ENCODE data around the gene TAF4.

TAF4 gene

GRCh38 chr20:61940976-61941720, 124.5 kb downstream of the TAF4 start:
- Histone ChIP-seq H3K9ac (ENCODE audit: low read depth, low read length) (no peak overlapping the region), H3K36me3 (ENCODE audit: insufficient read depth, low read length) (no peaks in the 10 kb centered on the region), H3K4me1 (ENCODE audit: insufficient read depth, low read length) (no peaks in the 10 kb centered on the region), H3K9me3 (ENCODE audit: control insufficient read depth, insufficient read depth, low read length) (no peaks in the 10 kb centered on the region)

GRCh38 chr20:61940491-61940890, 125.2 kb downstream of the TAF4 start:
- Histone ChIP-seq H3K4me1 (ENCODE audit: insufficient read depth, low read length) (no peaks in the 10 kb centered on the region), H3K36me3 (ENCODE audit: insufficient read depth, low read length) (no peaks in the 10 kb centered on the region), H3K9ac (ENCODE audit: low read depth, low read length) (no peak overlapping the region), H3K9me3 (ENCODE audit: control insufficient read depth, insufficient read depth, low read length) (no peaks in the 10 kb centered on the region)

- no peak overlapping the region for H3K9ac ChIP-seq (ENCODE audit: low read depth, low read length)
- no peaks in the 10 kb centered on the region for H3K36me3 ChIP-seq (ENCODE audit: insufficient read depth, low read length)
- no peaks in the 10 kb centered on the region for H3K9me3 ChIP-seq (ENCODE audit: control insufficient read depth, insufficient read depth, low read length)
- H3K4me1 ChIP-seq (ENCODE audit: insufficient read depth, low read length), result no peaks in the 10 kb centered on the region
Observed at GRCh38 chr20:61939691-61940360, 125.9 kb downstream of the TAF4 start.

GRCh38 chr20:61938839-61939690, 126.6 kb downstream of the TAF4 start:
- Histone ChIP-seq H3K9me3 (ENCODE audit: control insufficient read depth, insufficient read depth, low read length) (no peaks in the 10 kb centered on the region), H3K4me1 (ENCODE audit: insufficient read depth, low read length) (no peaks in the 10 kb centered on the region), H3K36me3 (ENCODE audit: insufficient read depth, low read length) (no peaks in the 10 kb centered on the region), H3K9ac (ENCODE audit: low read depth, low read length) (no peak overlapping the region)

- Histone ChIP-seq H3K9me3 (ENCODE audit: control insufficient read depth, insufficient read depth, low read length) (no peaks in the 10 kb centered on the region), H3K36me3 (ENCODE audit: insufficient read depth, low read length) (no peaks in the 10 kb centered on the region), H3K4me1 (ENCODE audit: insufficient read depth, low read length) (no peaks in the 10 kb centered on the region), H3K9ac (ENCODE audit: low read depth, low read length) (no peak overlapping the region)
Observed at GRCh38 chr20:61937963-61938838, 127.5 kb downstream of the TAF4 start.

- H3K9ac ChIP-seq (ENCODE audit: low read depth, low read length), result no peak overlapping the region
Observed at GRCh38 chr20:61937146-61937962, 128.3 kb downstream of the TAF4 start.

GRCh38 chr20:61936701-61937131, 129.0 kb downstream of the TAF4 start:
- no peaks in the 10 kb centered on the region for H3K36me3 ChIP-seq (ENCODE audit: insufficient read depth, low read length)
- H3K9ac ChIP-seq (ENCODE audit: low read depth, low read length), result no peak overlapping the region
- no peaks in the 10 kb centered on the region for H3K4me1 ChIP-seq (ENCODE audit: insufficient read depth, low read length)
- H3K9me3 ChIP-seq (ENCODE audit: control insufficient read depth, insufficient read depth, low read length), result no peaks in the 10 kb centered on the region

More at GRCh38 chr20:61937146-61937962, 128.3 kb downstream of the TAF4 start:
- H3K4me1 ChIP-seq (ENCODE audit: insufficient read depth, low read length), result no peaks in the 10 kb centered on the region
- H3K36me3 ChIP-seq (ENCODE audit: insufficient read depth, low read length), result no peaks in the 10 kb centered on the region
- H3K9me3 ChIP-seq (ENCODE audit: control insufficient read depth, insufficient read depth, low read length), result no peaks in the 10 kb centered on the region

GRCh38 chr20:61935926-61936700, 129.6 kb downstream of the TAF4 start:
- H3K36me3 ChIP-seq (ENCODE audit: insufficient read depth, low read length), result no peaks in the 10 kb centered on the region
- no peaks in the 10 kb centered on the region for H3K4me1 ChIP-seq (ENCODE audit: insufficient read depth, low read length)
- H3K9me3 ChIP-seq (ENCODE audit: control insufficient read depth, insufficient read depth, low read length), result no peaks in the 10 kb centered on the region
- no peak overlapping the region for H3K9ac ChIP-seq (ENCODE audit: low read depth, low read length)

GRCh38 chr20:61934716-61935530, 130.8 kb downstream of the TAF4 start:
- no peaks in the 10 kb centered on the region for H3K4me1 ChIP-seq (ENCODE audit: insufficient read depth, low read length)
- H3K9me3 ChIP-seq (ENCODE audit: control insufficient read depth, insufficient read depth, low read length), result no peaks in the 10 kb centered on the region
- no peaks in the 10 kb centered on the region for H3K36me3 ChIP-seq (ENCODE audit: insufficient read depth, low read length)
- H3K9ac ChIP-seq (ENCODE audit: low read depth, low read length), result no peak overlapping the region

- no peak overlapping the region for H3K9ac ChIP-seq (ENCODE audit: low read depth, low read length)
- no peaks in the 10 kb centered on the region for H3K4me1 ChIP-seq (ENCODE audit: insufficient read depth, low read length)
- no peaks in the 10 kb centered on the region for H3K36me3 ChIP-seq (ENCODE audit: insufficient read depth, low read length)
- no peaks in the 10 kb centered on the region for H3K9me3 ChIP-seq (ENCODE audit: control insufficient read depth, insufficient read depth, low read length)
Observed at GRCh38 chr20:61933951-61934715, 131.5 kb downstream of the TAF4 start.

- Histone ChIP-seq H3K4me1 (ENCODE audit: insufficient read depth, low read length) (no peaks in the 10 kb centered on the region), H3K9me3 (ENCODE audit: control insufficient read depth, insufficient read depth, low read length) (no peaks in the 10 kb centered on the region), H3K9ac (ENCODE audit: low read depth, low read length) (no peak overlapping the region), H3K36me3 (ENCODE audit: insufficient read depth, low read length) (no peaks in the 10 kb centered on the region)
Observed at GRCh38 chr20:61933481-61933950, 132.2 kb downstream of the TAF4 start.

Measured in ES-I3 (cell line).